PC-3 (cell line): ENCODE measurements around the gene LRIG3. TPM values are rescaled to one million over a fixed set of nuclear protein-coding genes. Genes with fewer than 3 reads are reported as not detected.

ENCODE experiments used
- ATAC-seq: fragments of 200-7000 bp; cut with Tn5 transposase; 2 replicates; pipeline ENCODE4 v1.9.1; 2020; ENCODE audit warnings: mild to moderate bottlenecking, moderate library complexity
- BruUV-seq: library from RNA; stranded (reverse); fragments of 400-500 nt; replicated peaks from 2 replicates; lab custom pipeline; 2021; lab: Mats Ljungman, UMichigan
- CTCF ChIA-PET: fragments of 300-600 bp; sonication (Branson Sonifier 250); formaldehyde crosslinking; loops from one replicate; lab custom pipeline; 2022; ENCODE audit warnings: antibody characterized with exemption; lab: Charles Lee
- POLR2A ChIA-PET: fragments of 300-600 bp; sonication (Branson Sonifier 250); formaldehyde crosslinking; loops from one replicate; lab custom pipeline; 2022; ENCODE audit warnings: antibody characterized with exemption; ENCODE audit not compliant: unreplicated experiment; lab: Charles Lee
- DNase-seq: peaks from one replicate; pipeline ENCODE4 v3.0.0-alpha.2; 2015
- H2AFZ ChIP-seq: fragments of 300-600 bp; sonication (generic); 2 replicates; pipeline ENCODE4 v1.6.0; 2016; ENCODE audit warnings: antibody characterized with exemption, low read length
- H3F3A ChIP-seq: fragments of 300-600 bp; sonication (generic); one replicate; pipeline ENCODE4 v1.6.0; 2017; ENCODE audit warnings: antibody characterized with exemption, low read length, control low read depth, mild to moderate bottlenecking; ENCODE audit not compliant: unreplicated experiment
- H3K27ac ChIP-seq: fragments of 300-600 bp; sonication (generic); 2 replicates; pipeline ENCODE4 v1.5.1; 2016; ENCODE audit warnings: mild to moderate bottlenecking, low read length
- H3K27me3 ChIP-seq: fragments of 300-600 bp; sonication (generic); 2 replicates; pipeline ENCODE4 v1.6.1; 2016; ENCODE audit warnings: low read length, mixed read lengths
- H3K36me3 ChIP-seq: fragments of 300-600 bp; sonication (generic); 2 replicates; pipeline ENCODE4 v1.6.1; 2016; ENCODE audit warnings: low read depth, mixed run types, low read length, mixed read lengths
- H3K4me1 ChIP-seq: fragments of 300-600 bp; sonication (generic); 2 replicates; pipeline ENCODE4 v1.5.1; 2016; ENCODE audit warnings: low read length; ENCODE audit not compliant: insufficient read depth
- H3K4me2 ChIP-seq: fragments of 300-600 bp; sonication (generic); 2 replicates; pipeline ENCODE4 v1.6.0; 2016; ENCODE audit warnings: low read length
- H3K4me3 ChIP-seq: fragments of 300-600 bp; sonication (generic); 2 replicates; pipeline ENCODE4 v1.5.1; 2016; ENCODE audit warnings: mild to moderate bottlenecking, low read length, mixed read lengths
- H3K79me2 ChIP-seq: fragments of 300-600 bp; sonication (generic); 2 replicates; pipeline ENCODE4 v1.6.1; 2017; ENCODE audit warnings: low read length, mixed read lengths
- H3K9ac ChIP-seq: fragments of 300-600 bp; sonication (generic); 2 replicates; pipeline ENCODE4 v1.6.0; 2016; ENCODE audit warnings: mild to moderate bottlenecking, low read length
- H3K9me2 ChIP-seq: fragments of 300-600 bp; sonication (generic); replicated peaks from 2 replicates; pipeline ENCODE4 v1.6.1; 2016; ENCODE audit warnings: mixed run types, low read length, mixed read lengths
- H3K9me3 ChIP-seq: fragments of 300-600 bp; sonication (generic); 2 replicates; pipeline ENCODE4 v1.6.1; 2016; ENCODE audit warnings: low read length, mixed read lengths
- H4K20me1 ChIP-seq: fragments of 300-600 bp; sonication (generic); 2 replicates; pipeline ENCODE4 v1.6.1; 2016; ENCODE audit warnings: low read length, mixed read lengths
- CTCF ChIP-seq: fragments of 300-600 bp; sonication (generic); conservative IDR thresholded peaks from 2 replicates; pipeline ENCODE4 v1.5.1; 2017; ENCODE audit warnings: antibody characterized with exemption, low read depth, mild to moderate bottlenecking, low read length
- EZH2 ChIP-seq: fragments of 300-600 bp; sonication (generic); IDR thresholded peaks from one replicate; pipeline ENCODE4 v1.6.1; 2017; ENCODE audit warnings: antibody characterized with exemption, mild to moderate bottlenecking, low read length; ENCODE audit not compliant: unreplicated experiment
- EZH2phosphoT487 ChIP-seq: fragments of 300-600 bp; sonication (generic); IDR thresholded peaks from 2 replicates; pipeline ENCODE4 v1.6.1; 2018; ENCODE audit warnings: mild to moderate bottlenecking, antibody characterized with exemption, low read length, borderline replicate concordance
- intact Hi-C: fragments of 100-400 bp; cut with micrococcal nuclease; formaldehyde crosslinking; loops from 2 replicates; pipeline ENCODE4 v1.9.0; 2023
- total RNA-seq: library from RNA; depleted of rRNA; stranded (reverse); fragments of >200 nt; gene quantifications from 2 replicates; pipeline ENCODE4 v1.2.3, GENCODE V29; 2014

The LRIG3 gene
- total RNA-seq, 1 experiment from 2014 or later: 8.6 TPM

DNA sequence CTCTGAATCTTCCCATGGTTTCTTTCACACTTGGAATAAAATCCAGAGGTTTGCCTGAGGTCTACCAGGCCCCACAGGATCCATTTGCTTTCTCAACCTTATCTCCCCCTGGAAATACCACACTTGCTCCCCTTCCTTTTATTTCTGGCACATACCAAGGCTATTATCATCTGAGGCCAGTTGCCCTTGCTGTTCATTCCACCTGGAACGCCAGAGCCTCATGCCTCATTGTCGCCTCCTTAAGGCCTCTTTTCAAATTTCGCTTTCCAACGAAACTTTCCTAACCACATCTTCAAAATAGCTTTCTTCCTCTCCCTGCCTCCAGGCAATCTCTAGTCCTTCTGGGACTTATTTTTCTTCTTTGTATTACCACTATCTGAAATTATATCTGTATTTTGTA is 11.2 kb upstream of the LRIG3 start:
- Histone ChIP-seq H3K79me2 (no peaks in the 10 kb centered on the region), H3K27me3 (no peaks in the 10 kb centered on the region), H2AFZ (no peak overlapping the region), H3K4me3 (no peak overlapping the region), H3K9me2 (no peaks in the 10 kb centered on the region), H3F3A (no peaks in the 10 kb centered on the region), H3K36me3 (no peaks in the 10 kb centered on the region), H3K9me3 (no peaks in the 10 kb centered on the region), H4K20me1 (no peaks in the 10 kb centered on the region), H3K27ac (no peak overlapping the region), H3K9ac (no peak overlapping the region), H3K4me1 (no peaks in the 10 kb centered on the region), H3K4me2 (no peak overlapping the region)
- DNase-seq: no peak
- ChIA-PET CTCF (no interaction called here), POLR2A (no interaction called here)
- intact Hi-C loops: no loop called here
- no peak for TF ChIP-seq EZH2phosphoT487
- peak; percentile 34; the same call in 1 of the 2 replicates for TF ChIP-seq CTCF
- no peak for TF ChIP-seq EZH2
- ATAC-seq: no peak
- BruUV-seq: no TSS peak

- intact Hi-C loops: no loop called here
- ATAC-seq (no peak), DNase-seq (no peak)
- Histone ChIP-seq H3K9ac (no peak overlapping the region), H4K20me1 (no peaks in the 10 kb centered on the region), H2AFZ (no peak overlapping the region), H3K4me1 (no peaks in the 10 kb centered on the region), H3K79me2 (no peaks in the 10 kb centered on the region), H3K27me3 (no peaks in the 10 kb centered on the region), H3K9me3 (no peaks in the 10 kb centered on the region), H3K9me2 (no peaks in the 10 kb centered on the region), H3K4me3 (no peak overlapping the region), H3K4me2 (no peak overlapping the region), H3F3A (no peaks in the 10 kb centered on the region), H3K27ac (no peak overlapping the region), H3K36me3 (no peaks in the 10 kb centered on the region)
- ChIA-PET CTCF (no interaction called here), POLR2A (no interaction called here)
- BruUV-seq: no TSS peak
- TF ChIP-seq CTCF (no peak), EZH2 (no peak), EZH2phosphoT487 (no peak)
These were observed 10.5 kb upstream of the LRIG3 start for GRCh38 chr12:58930770-58931324.

GRCh38 chr12:58927120-58927519 is 6.8 kb upstream of the LRIG3 start:
- Histone ChIP-seq H3K9ac (no peak overlapping the region), H3K79me2 (no peaks in the 10 kb centered on the region), H3K4me3 (no peak overlapping the region), H3K9me3 (no peaks in the 10 kb centered on the region), H3K27me3 (no peaks in the 10 kb centered on the region), H2AFZ (no peak overlapping the region), H3K4me1 (peaks cover 7% of the 10 kb centered on the region; the same call in 1 of the 2 replicates), H4K20me1 (no peaks in the 10 kb centered on the region), H3K9me2 (no peaks in the 10 kb centered on the region), H3K27ac (no peak overlapping the region), H3K36me3 (no peaks in the 10 kb centered on the region), H3K4me2 (no peak overlapping the region), H3F3A (no peaks in the 10 kb centered on the region)
- BruUV-seq: no TSS peak
- DNase-seq: no peak
- intact Hi-C loops: no loop called here
- no peak for TF ChIP-seq CTCF
- TF ChIP-seq EZH2phosphoT487: no peak
- ChIA-PET POLR2A (no interaction called here), CTCF (no interaction called here)
- no peak for ATAC-seq
